ENCODE measurements around the gene DKK1.

GRCh38 chr10:52351914-52352330 is 37.8 kb downstream of the DKK1 start:
- TF ChIP-seq CTCF (optimal IDR thresholded peaks at IDR 0.05 in 1 of 3, IDR thresholded peaks at IDR 0.05 in 1 of 3, conservative IDR thresholded peaks at IDR 0.05 in 1 of 3; ENCODE audit: extremely low read depth in 1 of 3, insufficient read depth in 2 of 3, low read length in 3 of 3) (no peak), EZH2 (IDR thresholded peaks at IDR 0.05; ENCODE audit: low read length) (no peak)
